Type B pancreatic cell (in vitro differentiated cells): Measurements from ENCODE around the gene NCEH1. TPM values are rescaled to one million over a fixed set of nuclear protein-coding genes. Genes with fewer than 3 reads are reported as not detected.

Experiments
- DNase-seq: peaks from one replicate; pipeline ENCODE4 v3.0.0; 2021; ENCODE audit warnings: mixed read lengths; ENCODE audit not compliant: unreplicated experiment; ENCODE audit errors: extremely low spot score
- H3K27ac Mint-ChIP-seq: 2 replicates; pipeline ENCODE4 v1.8.0; 2021; ENCODE audit warnings: mild to moderate bottlenecking, mixed read lengths
- H3K27me3 Mint-ChIP-seq: 2 replicates; pipeline ENCODE4 v1.8.0; 2021; ENCODE audit warnings: mixed read lengths
- H3K36me3 Mint-ChIP-seq: 2 replicates; pipeline ENCODE4 v1.8.0; 2021; ENCODE audit warnings: mixed read lengths
- H3K4me1 Mint-ChIP-seq: one replicate; pipeline ENCODE4 v1.8.0; 2021; ENCODE audit warnings: mixed read lengths; ENCODE audit not compliant: unreplicated experiment
- H3K4me3 Mint-ChIP-seq: 2 replicates; pipeline ENCODE4 v1.8.0; 2021; ENCODE audit warnings: mild to moderate bottlenecking, mixed read lengths
- H3K9me3 Mint-ChIP-seq: 2 replicates; pipeline ENCODE4 v1.8.0; 2021; ENCODE audit warnings: mixed read lengths
- total RNA-seq: library from RNA; stranded (reverse); gene quantifications from 2 replicates; pipeline ENCODE4 v1.2.1, GENCODE V29; 2021; ENCODE audit warnings: low replicate concordance
- TF ChIP-seq, protein P1 (sequence below): fragments of 200-600 bp; sonication (generic); conservative IDR thresholded peaks from 2 replicates; pipeline ENCODE4 v1.5.0; 2021; ENCODE audit warnings: antibody characterized with exemption, mild to moderate bottlenecking

NCEH1 gene
- total RNA-seq, 1 donor from 2014 or later = 7.0 TPM

- Mint-ChIP-seq H3K27me3 (no peaks in the 10 kb centered on the region), H3K4me1 (no peaks in the 10 kb centered on the region), H3K9me3 (no peaks in the 10 kb centered on the region), H3K36me3 (no peaks in the 10 kb centered on the region), H3K27ac (no peak overlapping the region), H3K4me3 (no peak overlapping the region)
- TF ChIP-seq, protein P1, sequence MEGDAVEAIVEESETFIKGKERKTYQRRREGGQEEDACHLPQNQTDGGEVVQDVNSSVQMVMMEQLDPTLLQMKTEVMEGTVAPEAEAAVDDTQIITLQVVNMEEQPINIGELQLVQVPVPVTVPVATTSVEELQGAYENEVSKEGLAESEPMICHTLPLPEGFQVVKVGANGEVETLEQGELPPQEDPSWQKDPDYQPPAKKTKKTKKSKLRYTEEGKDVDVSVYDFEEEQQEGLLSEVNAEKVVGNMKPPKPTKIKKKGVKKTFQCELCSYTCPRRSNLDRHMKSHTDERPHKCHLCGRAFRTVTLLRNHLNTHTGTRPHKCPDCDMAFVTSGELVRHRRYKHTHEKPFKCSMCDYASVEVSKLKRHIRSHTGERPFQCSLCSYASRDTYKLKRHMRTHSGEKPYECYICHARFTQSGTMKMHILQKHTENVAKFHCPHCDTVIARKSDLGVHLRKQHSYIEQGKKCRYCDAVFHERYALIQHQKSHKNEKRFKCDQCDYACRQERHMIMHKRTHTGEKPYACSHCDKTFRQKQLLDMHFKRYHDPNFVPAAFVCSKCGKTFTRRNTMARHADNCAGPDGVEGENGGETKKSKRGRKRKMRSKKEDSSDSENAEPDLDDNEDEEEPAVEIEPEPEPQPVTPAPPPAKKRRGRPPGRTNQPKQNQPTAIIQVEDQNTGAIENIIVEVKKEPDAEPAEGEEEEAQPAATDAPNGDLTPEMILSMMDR = no peak
- DNase-seq = no peak
Observed at GRCh38 chr3:172653004-172653572, 57.8 kb downstream of the NCEH1 start.

DNA sequence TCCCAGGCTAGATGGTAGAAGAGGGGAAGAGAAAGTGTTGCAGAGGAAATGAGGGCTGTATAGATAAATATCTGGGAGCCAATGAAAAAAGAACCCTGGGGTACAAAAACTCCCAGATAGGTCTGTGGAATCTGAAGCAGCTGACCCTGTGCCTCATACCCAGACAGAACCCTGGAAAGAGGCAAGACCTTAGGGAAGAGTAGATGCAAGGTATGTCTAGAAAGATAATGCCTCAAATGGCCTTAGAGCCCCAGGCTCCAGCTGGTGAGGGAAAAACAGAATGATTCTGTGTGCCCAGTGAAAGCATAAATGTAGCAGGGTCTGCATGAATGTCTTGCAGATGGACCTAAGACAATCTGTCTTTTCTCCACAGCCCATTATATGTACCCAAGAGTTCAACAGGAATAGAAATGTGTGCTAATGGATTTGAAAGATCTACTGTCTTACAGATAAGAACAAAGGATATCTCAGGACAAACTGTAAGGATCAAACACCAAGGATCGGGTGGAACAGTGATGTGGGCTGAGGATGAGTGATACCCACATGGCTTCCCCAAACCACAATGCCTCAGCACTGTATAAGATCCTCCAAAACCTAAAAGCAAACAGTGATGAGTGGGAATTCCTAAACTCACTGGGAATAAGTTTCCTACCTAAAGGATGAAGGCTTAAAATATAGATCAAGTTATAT, 58.8 kb downstream of the NCEH1 start:
- Mint-ChIP-seq H3K4me1 (no peaks in the 10 kb centered on the region), H3K36me3 (no peaks in the 10 kb centered on the region), H3K9me3 (no peaks in the 10 kb centered on the region), H3K4me3 (no peak overlapping the region), H3K27me3 (no peaks in the 10 kb centered on the region), H3K27ac (no peak overlapping the region)
- DNase-seq = no peak
- TF ChIP-seq, protein P1 = no peak

DNA sequence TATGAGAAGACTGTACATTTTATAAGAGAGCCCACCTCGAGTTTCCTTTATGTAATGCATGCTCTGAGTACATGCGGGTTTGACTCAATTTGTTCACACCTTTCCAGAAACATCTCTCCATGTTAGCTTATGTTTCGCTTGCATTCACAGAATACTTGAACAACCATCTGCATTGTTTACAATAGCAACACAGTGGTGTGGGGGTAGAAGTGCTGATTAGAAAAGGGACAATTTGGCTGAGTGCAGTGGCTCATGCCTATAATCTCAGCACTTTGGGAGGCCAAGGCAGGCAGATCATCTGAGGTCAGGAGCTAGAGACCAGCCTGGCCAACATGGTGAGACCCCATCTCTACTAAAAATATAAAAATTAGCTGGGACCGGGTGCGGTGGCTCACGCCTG, 60.9 kb downstream of the NCEH1 start:
- peaks cover 6% of the 10 kb centered on the region for H3K4me1 Mint-ChIP-seq
- H3K9me3 Mint-ChIP-seq = no peaks in the 10 kb centered on the region
- DNase-seq = no peak
- no peak overlapping the region for H3K27ac Mint-ChIP-seq
- H3K27me3 Mint-ChIP-seq = no peaks in the 10 kb centered on the region
- no peaks in the 10 kb centered on the region for H3K36me3 Mint-ChIP-seq
- TF ChIP-seq, protein P1 = no peak
- no peak overlapping the region for H3K4me3 Mint-ChIP-seq

DNA sequence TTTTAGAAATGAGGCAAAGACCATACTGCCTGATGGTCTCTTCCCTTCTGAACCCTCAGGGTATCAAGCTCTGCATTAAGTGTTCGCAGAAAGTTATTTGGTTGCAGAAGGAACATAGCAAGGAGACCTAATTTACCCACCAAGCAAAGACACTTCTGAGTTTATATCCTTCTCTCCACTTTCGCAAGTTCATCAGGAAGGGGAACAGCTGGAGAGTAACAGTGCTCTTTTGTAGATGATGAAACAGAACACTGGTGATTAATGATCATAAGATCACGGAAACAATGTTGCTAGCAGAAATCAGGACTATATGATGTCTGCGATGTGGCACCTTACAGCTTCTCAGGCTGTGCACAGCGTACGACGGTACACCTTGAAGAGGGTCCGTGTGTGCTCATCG, 62.1 kb downstream of the NCEH1 start:
- Mint-ChIP-seq H3K27me3 (no peaks in the 10 kb centered on the region), H3K27ac (no peak overlapping the region), H3K9me3 (no peaks in the 10 kb centered on the region), H3K36me3 (no peaks in the 10 kb centered on the region), H3K4me3 (no peak overlapping the region), H3K4me1 (peaks cover 6% of the 10 kb centered on the region)
- TF ChIP-seq, protein P1 = no peak
- DNase-seq = no peak

- H3K27ac Mint-ChIP-seq = no peak overlapping the region
- peaks cover 6% of the 10 kb centered on the region for H3K4me1 Mint-ChIP-seq
- no peaks in the 10 kb centered on the region for H3K27me3 Mint-ChIP-seq
- DNase-seq = no peak
- H3K36me3 Mint-ChIP-seq = no peaks in the 10 kb centered on the region
- no peaks in the 10 kb centered on the region for H3K9me3 Mint-ChIP-seq
- no peak overlapping the region for H3K4me3 Mint-ChIP-seq
- TF ChIP-seq, protein P1 = no peak
Observed at GRCh38 chr3:172647823-172648222, 63.0 kb downstream of the NCEH1 start.
